Measurements from ENCODE around the gene DNAJC5. TPM values are rescaled to one million over a fixed set of nuclear protein-coding genes. Genes with fewer than 3 reads are reported as not detected.
"Not testable (repeated sequence)": the region's sequence is repeated elsewhere in the genome, so short reads cannot be mapped to it uniquely, and the experiment has no call there.

DNAJC5 gene
- polyA plus RNA-seq, 1 donor (not counting 4 experiments of a cell fraction or from before 2014, with no cell fraction given) = 43.7 TPM

GRCh38 chr20:63926298-63926697, 31.4 kb downstream of the DNAJC5 start:
- Histone ChIP-seq H3K4me3 (ENCODE audit: control insufficient read depth in 2 of 3, extremely low read depth in 1 of 3, insufficient read depth in 2 of 3, low read depth in 1 of 3, low read length in 3 of 3) (no peak overlapping the region), H3K4me2 (ENCODE audit: control insufficient read depth, extremely low read depth, insufficient read depth, low read depth, low read length) (no peak overlapping the region), H3K27ac (ENCODE audit: control insufficient read depth, insufficient read depth, low read length) (no peak overlapping the region), H3K9me1 (ENCODE audit: control insufficient read depth, extremely low read depth, insufficient read depth, low read length) (no peaks in the 10 kb centered on the region), H4K20me1 (ENCODE audit: control insufficient read depth, extremely low read depth, insufficient read depth, low read length) (peaks cover 10% of the 10 kb centered on the region), H3K36me3 (ENCODE audit: control insufficient read depth in 2 of 2, extremely low read depth in 1 of 2, insufficient read depth in 2 of 2, low read length in 2 of 2) (peaks cover 35 to 42% of the 10 kb centered on the region in 2 experiments), H3K9ac (ENCODE audit: control insufficient read depth, extremely low read depth, insufficient read depth, low read length) (no peak overlapping the region), H3K79me2 (ENCODE audit: control insufficient read depth, insufficient read depth, low read length) (peaks cover 71% of the 10 kb centered on the region), H2AFZ (ENCODE audit: control insufficient read depth, low read length) (no peak overlapping the region), H3K9me3 (ENCODE audit: control insufficient read depth, low read depth, low read length) (no peaks in the 10 kb centered on the region), H3K4me1 (ENCODE audit: control insufficient read depth, extremely low read depth, insufficient read depth, low read length) (no peaks in the 10 kb centered on the region), H3K27me3 (ENCODE audit: control insufficient read depth, extremely low read depth, insufficient read depth, low read length) (no peaks in the 10 kb centered on the region)
- FAIRE-seq (no peak), DNase-seq (ENCODE audit: low read depth, low spot score) (no peak)
- dilution Hi-C loops (cut with MboI; ENCODE audit: extremely low pct_ligation_motif_present, low sequenced_read_pairs) = no loop called here
- no peak for TF ChIP-seq EZH2 (IDR thresholded peaks at IDR 0.05; ENCODE audit: low read length)
- TF ChIP-seq CTCF (optimal IDR thresholded peaks at IDR 0.05 in 1 of 3, IDR thresholded peaks at IDR 0.05 in 1 of 3, conservative IDR thresholded peaks at IDR 0.05 in 1 of 3; ENCODE audit: extremely low read depth in 1 of 3, insufficient read depth in 2 of 3, low read length in 3 of 3) = no peak

GRCh38 chr20:63929071-63929470, 34.1 kb downstream of the DNAJC5 start:
- TF ChIP-seq CTCF (optimal IDR thresholded peaks at IDR 0.05 in 1 of 3, IDR thresholded peaks at IDR 0.05 in 1 of 3, conservative IDR thresholded peaks at IDR 0.05 in 1 of 3; ENCODE audit: extremely low read depth in 1 of 3, insufficient read depth in 2 of 3, low read length in 3 of 3) = no peak
- TF ChIP-seq EZH2 (IDR thresholded peaks at IDR 0.05; ENCODE audit: low read length) = no peak
- dilution Hi-C loops (cut with MboI; ENCODE audit: extremely low pct_ligation_motif_present, low sequenced_read_pairs) = no loop called here
- no peaks in the 10 kb centered on the region for H3K9me1 ChIP-seq (ENCODE audit: control insufficient read depth, extremely low read depth, insufficient read depth, low read length)
- H3K4me3 ChIP-seq (ENCODE audit: control insufficient read depth in 2 of 3, extremely low read depth in 1 of 3, insufficient read depth in 2 of 3, low read depth in 1 of 3, low read length in 3 of 3) = no peak overlapping the region
- no peaks in the 10 kb centered on the region for H3K27me3 ChIP-seq (ENCODE audit: control insufficient read depth, extremely low read depth, insufficient read depth, low read length)
- peaks cover 12% of the 10 kb centered on the region for H4K20me1 ChIP-seq (ENCODE audit: control insufficient read depth, extremely low read depth, insufficient read depth, low read length)
- FAIRE-seq (no peak), DNase-seq (ENCODE audit: low read depth, low spot score) (no peak)
- H3K4me1 ChIP-seq (ENCODE audit: control insufficient read depth, extremely low read depth, insufficient read depth, low read length) = no peaks in the 10 kb centered on the region
- no peaks in the 10 kb centered on the region for H3K9me3 ChIP-seq (ENCODE audit: control insufficient read depth, low read depth, low read length)
- peaks cover 71% of the 10 kb centered on the region for H3K79me2 ChIP-seq (ENCODE audit: control insufficient read depth, insufficient read depth, low read length)
- H3K27ac ChIP-seq (ENCODE audit: control insufficient read depth, insufficient read depth, low read length) = no peak overlapping the region
- no peak overlapping the region for H3K4me2 ChIP-seq (ENCODE audit: control insufficient read depth, extremely low read depth, insufficient read depth, low read depth, low read length)
- H2AFZ ChIP-seq (ENCODE audit: control insufficient read depth, low read length) = no peak overlapping the region
- H3K36me3 ChIP-seq (ENCODE audit: control insufficient read depth in 2 of 2, extremely low read depth in 1 of 2, insufficient read depth in 2 of 2, low read length in 2 of 2) = peaks cover 45 to 54% of the 10 kb centered on the region in 2 experiments
- H3K9ac ChIP-seq (ENCODE audit: control insufficient read depth, extremely low read depth, insufficient read depth, low read length) = no peak overlapping the region

GRCh38 chr20:63929473-63929883, 34.6 kb downstream of the DNAJC5 start:
- dilution Hi-C loops (cut with MboI; ENCODE audit: extremely low pct_ligation_motif_present, low sequenced_read_pairs); H3K4me3 ChIP-seq (ENCODE audit: control insufficient read depth in 2 of 3, extremely low read depth in 1 of 3, insufficient read depth in 2 of 3, low read depth in 1 of 3, low read length in 3 of 3); H3K9ac ChIP-seq (ENCODE audit: control insufficient read depth, extremely low read depth, insufficient read depth, low read length); DNase-seq (ENCODE audit: low read depth, low spot score); FAIRE-seq; H3K27ac ChIP-seq (ENCODE audit: control insufficient read depth, insufficient read depth, low read length); H3K27me3 ChIP-seq (ENCODE audit: control insufficient read depth, extremely low read depth, insufficient read depth, low read length); H3K9me3 ChIP-seq (ENCODE audit: control insufficient read depth, low read depth, low read length); H3K4me1 ChIP-seq (ENCODE audit: control insufficient read depth, extremely low read depth, insufficient read depth, low read length); H3K9me1 ChIP-seq (ENCODE audit: control insufficient read depth, extremely low read depth, insufficient read depth, low read length); H3K4me2 ChIP-seq (ENCODE audit: control insufficient read depth, extremely low read depth, insufficient read depth, low read depth, low read length); H2AFZ ChIP-seq (ENCODE audit: control insufficient read depth, low read length): not testable (repeated sequence)
- Histone ChIP-seq H4K20me1 (ENCODE audit: control insufficient read depth, extremely low read depth, insufficient read depth, low read length) (peaks cover 16% of the 10 kb centered on the region), H3K36me3 (ENCODE audit: control insufficient read depth in 2 of 2, extremely low read depth in 1 of 2, insufficient read depth in 2 of 2, low read length in 2 of 2) (peaks cover 46 to 55% of the 10 kb centered on the region in 2 experiments), H3K79me2 (ENCODE audit: control insufficient read depth, insufficient read depth, low read length) (peaks cover 70% of the 10 kb centered on the region)
